Testis (tissue), 3 donors: ENCODE data around the gene WDR20. TPM values are rescaled to one million over a fixed set of nuclear protein-coding genes. Genes with fewer than 3 reads are reported as not detected.
"Not testable (repeated sequence)": the region's sequence is repeated elsewhere in the genome, so short reads cannot be mapped to it uniquely, and the experiment has no call there.

Source experiments
- DNase-seq: peaks from one replicate; pipeline ENCODE4 v3.0.0-alpha.2; 2019
- H3K27ac ChIP-seq, 2 donors: fragments of 200-600 bp; sonication (generic); one replicate each; pipeline ENCODE4 v1.5.1; 2019
- H3K27me3 ChIP-seq: fragments of 200-600 bp; sonication (generic); one replicate; pipeline ENCODE4 v1.5.1; 2019
- H3K36me3 ChIP-seq: fragments of 200-600 bp; sonication (generic); one replicate; pipeline ENCODE4 v1.5.1; 2017; ENCODE audit warnings: low read depth; ENCODE audit errors: missing control alignments
- H3K4me1 ChIP-seq: fragments of 200-600 bp; sonication (generic); one replicate; pipeline ENCODE4 v1.5.1; 2019
- H3K4me3 ChIP-seq, 2 donors: fragments of 200-600 bp; sonication (generic); one replicate each; pipeline ENCODE4 v1.5.1; 2017 to 2019
- H3K9me3 ChIP-seq: fragments of 200-600 bp; sonication (generic); one replicate; pipeline ENCODE4 v1.5.1; 2017
- POLR2A ChIP-seq: fragments of 450-650 bp; IDR thresholded peaks from one replicate; pipeline ENCODE4 v1.6.1; 2017; ENCODE audit warnings: antibody characterized with exemption, mild to moderate bottlenecking, moderate library complexity
- WGBS, 2 donors: methylation state at CpG; one replicate each; pipeline ENCODE4 v1.1.5; 2018; 5-methylcytosine and 5-hydroxymethylcytosine counted together
- intact Hi-C: fragments of 100-400 bp; cut with DNase I; formaldehyde crosslinking; loops from one replicate; pipeline ENCODE4 v1.15.1; 2023; ENCODE audit warnings: low total_unique reads
- polyA plus RNA-seq: library from polyadenylated mRNA; stranded (reverse); fragments of 350-450 nt; fragmentation: Illumina TruSeq; extraction: RNeasy Lipid Tissue Mini Kit (QIAGEN cat#74804); gene quantifications from one replicate; pipeline ENCODE4 v1.2.3, GENCODE V29; 2014; ENCODE audit warnings: low read depth, low replicate concordance; ENCODE audit not compliant: insufficient read depth
- total RNA-seq, 2 donors: library from RNA; depleted of rRNA; stranded (reverse); fragments of >200 nt; gene quantifications; one replicate each; pipeline ENCODE4 v1.2.3, GENCODE V29; 2016
- TF ChIP-seq, protein P1 (sequence below), 3 experiments: fragments of 450-650 bp in 2 of 3; fragments of 200-600 bp in 1 of 3; sonication (generic) in 1 of 3; IDR thresholded peaks; one replicate each; pipeline ENCODE4 v1.5.1; 2016 to 2019; ENCODE audit warnings: antibody characterized with exemption in 3 of 3, mild to moderate bottlenecking in 2 of 3, moderate library complexity in 1 of 3

Gene WDR20
- total and polyA plus RNA-seq, 3 donors from 2014 or later, result 46.5 to 69.2 (median 56.4) TPM

DNA sequence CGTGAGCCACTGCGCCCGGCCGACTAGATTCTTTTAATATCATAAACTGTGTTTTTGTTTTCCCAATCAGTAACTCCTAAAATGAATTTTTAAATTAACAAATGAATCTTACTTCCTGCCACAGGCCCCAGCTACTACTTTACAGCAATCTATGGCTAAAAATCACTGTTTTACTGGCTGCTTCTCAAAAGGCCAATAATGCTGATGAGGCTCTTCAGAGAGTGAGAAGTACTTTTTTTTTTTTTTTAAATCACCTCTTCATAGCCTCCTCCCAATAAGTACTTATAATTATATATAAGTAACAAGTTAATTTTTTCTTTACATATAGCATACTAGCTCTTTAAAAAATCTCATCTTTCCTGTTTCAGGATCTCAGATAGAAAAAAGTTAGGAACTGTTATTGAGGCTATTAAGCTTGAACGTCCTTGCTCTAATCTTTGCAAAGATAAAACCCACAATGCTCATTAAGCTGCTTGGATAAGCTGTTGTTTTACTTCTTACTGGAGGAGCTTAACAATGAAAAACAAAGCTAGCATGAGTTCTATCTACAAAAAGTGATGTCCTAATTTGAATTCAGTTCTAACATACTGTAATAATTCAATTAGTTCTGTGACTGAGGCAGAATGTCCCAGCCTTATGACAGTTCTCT is 12.8 kb upstream of the WDR20 start:
- H3K4me3 ChIP-seq, result peak overlapping the region in 1 of 2 donors; percentile 26
- H3K27me3 ChIP-seq, result no peaks in the 10 kb centered on the region
- H3K36me3 ChIP-seq, result no peaks in the 10 kb centered on the region
- TF ChIP-seq, protein P1, sequence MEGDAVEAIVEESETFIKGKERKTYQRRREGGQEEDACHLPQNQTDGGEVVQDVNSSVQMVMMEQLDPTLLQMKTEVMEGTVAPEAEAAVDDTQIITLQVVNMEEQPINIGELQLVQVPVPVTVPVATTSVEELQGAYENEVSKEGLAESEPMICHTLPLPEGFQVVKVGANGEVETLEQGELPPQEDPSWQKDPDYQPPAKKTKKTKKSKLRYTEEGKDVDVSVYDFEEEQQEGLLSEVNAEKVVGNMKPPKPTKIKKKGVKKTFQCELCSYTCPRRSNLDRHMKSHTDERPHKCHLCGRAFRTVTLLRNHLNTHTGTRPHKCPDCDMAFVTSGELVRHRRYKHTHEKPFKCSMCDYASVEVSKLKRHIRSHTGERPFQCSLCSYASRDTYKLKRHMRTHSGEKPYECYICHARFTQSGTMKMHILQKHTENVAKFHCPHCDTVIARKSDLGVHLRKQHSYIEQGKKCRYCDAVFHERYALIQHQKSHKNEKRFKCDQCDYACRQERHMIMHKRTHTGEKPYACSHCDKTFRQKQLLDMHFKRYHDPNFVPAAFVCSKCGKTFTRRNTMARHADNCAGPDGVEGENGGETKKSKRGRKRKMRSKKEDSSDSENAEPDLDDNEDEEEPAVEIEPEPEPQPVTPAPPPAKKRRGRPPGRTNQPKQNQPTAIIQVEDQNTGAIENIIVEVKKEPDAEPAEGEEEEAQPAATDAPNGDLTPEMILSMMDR (IDR thresholded peaks at IDR 0.05), result no peak
- no peak for TF ChIP-seq POLR2A
- peak overlapping the region; percentile 69 to 89 for H3K27ac ChIP-seq
- no peak for DNase-seq
- WGBS, 2 donors, result 39 to 48% methylated on average over 5 of the region's 5 CpGs
- peaks cover 19% of the 10 kb centered on the region for H3K4me1 ChIP-seq
- H3K9me3 ChIP-seq, result no peaks in the 10 kb centered on the region
- intact Hi-C loops, result no loop called here

DNA sequence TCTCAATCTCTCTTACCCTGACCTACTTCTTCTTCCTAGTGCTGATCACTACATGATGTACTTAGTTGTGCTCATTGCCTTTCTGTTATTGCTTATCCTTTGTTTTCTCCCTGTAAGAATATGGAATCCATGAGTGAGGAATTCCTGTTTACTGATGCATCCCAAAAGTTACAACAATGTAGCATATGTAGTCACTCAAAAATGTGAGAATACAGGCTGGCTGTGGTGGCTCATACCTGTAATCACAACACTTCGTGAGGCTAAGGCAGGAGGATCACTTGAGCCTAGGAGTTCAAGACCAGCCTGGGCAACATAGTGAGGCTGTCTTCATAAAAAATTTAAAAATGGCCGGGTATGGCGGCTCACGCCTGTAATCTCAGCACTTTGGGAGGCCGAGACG is 8.0 kb upstream of the WDR20 start:
- Histone ChIP-seq H3K36me3 (no peaks in the 10 kb centered on the region), H3K27ac (no peak overlapping the region), H3K27me3 (no peaks in the 10 kb centered on the region), H3K4me3 (no peak overlapping the region), H3K4me1 (peaks cover 14% of the 10 kb centered on the region), H3K9me3 (no peaks in the 10 kb centered on the region)
- WGBS, 2 donors, result 72 to 76% methylated on average over 6 of the region's 6 CpGs
- intact Hi-C loops, result no loop called here
- no peak for DNase-seq
- no peak for TF ChIP-seq POLR2A
- TF ChIP-seq, protein P1 (IDR thresholded peaks at IDR 0.05), result no peak

DNA sequence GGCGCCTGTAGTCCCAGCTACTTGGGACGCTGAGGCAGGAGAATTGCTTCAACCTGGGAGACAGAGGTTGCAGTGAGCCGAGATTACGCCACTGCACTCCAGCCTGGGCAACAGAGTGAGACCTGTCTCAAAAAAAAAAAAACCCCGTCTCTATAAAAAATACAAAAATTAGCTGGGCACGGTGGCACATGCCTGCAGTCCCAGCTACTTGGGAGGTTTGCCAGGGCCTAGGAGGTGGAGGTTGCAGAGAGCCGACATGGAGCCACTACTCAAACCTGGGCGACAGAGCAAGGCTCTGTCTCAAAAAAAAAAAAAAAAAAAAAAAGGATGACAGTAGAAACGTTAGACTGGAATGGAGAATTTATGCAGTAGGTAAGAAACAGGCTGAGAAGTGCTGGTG is 5.7 kb upstream of the WDR20 start:
- H3K27ac ChIP-seq, H3K4me1 ChIP-seq, intact Hi-C loops, H3K4me3 ChIP-seq, DNase-seq, H3K9me3 ChIP-seq, H3K36me3 ChIP-seq, H3K27me3 ChIP-seq: not testable (repeated sequence)
- WGBS, 2 donors, result 83 to 84% methylated on average over 9 of the region's 9 CpGs

DNA sequence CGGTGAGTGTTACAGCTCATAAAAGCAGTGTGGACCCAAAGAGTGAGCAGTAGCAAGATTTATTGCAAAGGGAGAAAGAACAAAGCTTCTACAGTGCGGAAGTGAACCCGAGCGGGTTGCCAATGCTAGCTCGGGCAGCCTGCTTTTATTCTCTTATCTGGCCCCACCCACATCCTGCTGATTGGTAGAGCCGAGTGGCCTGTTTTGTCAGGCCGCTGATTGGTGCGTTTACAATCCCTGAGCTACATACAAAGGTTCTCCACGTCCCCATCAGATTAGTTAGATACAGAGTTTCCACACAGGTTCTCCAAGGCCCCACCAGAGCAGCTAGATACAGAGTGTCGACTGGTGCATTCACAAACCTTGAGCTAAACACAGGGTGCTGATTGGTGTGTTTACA is 5.0 kb upstream of the WDR20 start:
- H3K4me3 ChIP-seq, H3K4me1 ChIP-seq, H3K36me3 ChIP-seq, intact Hi-C loops, H3K9me3 ChIP-seq, H3K27me3 ChIP-seq: not testable (repeated sequence)
- DNase-seq, result peak; percentile 76
- H3K27ac ChIP-seq, result peak overlapping the region in 1 of 2 donors; percentile 55
- WGBS, 2 donors, result 58 to 60% methylated on average over 10 of the region's 10 CpGs

DNA sequence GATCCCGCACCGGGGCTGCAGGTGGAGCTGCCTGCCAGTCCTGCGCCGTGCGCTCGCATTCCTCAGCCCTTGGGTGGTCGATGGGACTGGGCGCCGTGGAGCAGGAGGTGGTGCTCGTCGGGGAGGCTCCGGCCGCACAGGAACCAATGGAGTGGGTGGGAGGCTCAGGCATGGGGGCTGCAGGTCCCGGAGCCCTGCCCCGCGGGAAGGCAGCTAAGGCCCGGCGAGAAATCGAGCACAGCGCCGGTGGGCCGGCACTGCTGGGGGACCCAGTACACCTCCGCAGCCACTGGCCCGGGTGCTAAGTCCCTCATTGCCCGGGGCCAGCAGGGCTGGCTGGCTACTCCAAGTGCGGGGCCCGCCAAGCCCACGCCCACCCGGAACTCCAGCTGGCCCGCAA is 4.2 kb upstream of the WDR20 start:
- peak overlapping the region in 1 of 2 donors; percentile 31 for H3K27ac ChIP-seq
- H3K4me3 ChIP-seq, H3K36me3 ChIP-seq, H3K9me3 ChIP-seq, DNase-seq, intact Hi-C loops, H3K4me1 ChIP-seq, H3K27me3 ChIP-seq: not testable (repeated sequence)
- 23 to 87% methylated on average over 13 to 30 of the region's 30 CpGs for WGBS, 2 donors

DNA sequence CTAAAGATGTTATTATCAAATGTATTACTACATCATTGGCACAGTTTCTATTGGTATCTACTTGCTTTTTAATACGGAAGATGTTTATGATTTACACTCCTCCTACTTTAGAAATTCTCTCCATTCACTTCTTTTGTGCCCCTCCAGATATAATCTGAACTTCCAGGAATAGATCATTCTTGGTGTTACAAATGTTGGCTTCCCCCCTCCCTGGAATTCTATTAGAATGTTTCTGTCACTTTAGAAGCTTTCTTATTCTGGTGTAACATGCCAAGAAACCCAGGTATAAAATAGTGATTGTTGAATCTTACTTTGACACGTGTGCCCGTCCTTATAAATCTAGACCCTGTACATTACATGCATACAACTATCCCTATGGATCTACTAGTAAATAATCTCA is 1.2 kb upstream of the WDR20 start:
- no peaks in the 10 kb centered on the region for H3K9me3 ChIP-seq
- no peaks in the 10 kb centered on the region for H3K27me3 ChIP-seq
- TF ChIP-seq, protein P1 (IDR thresholded peaks at IDR 0.05), result no peak
- no peak for TF ChIP-seq POLR2A
- peaks cover 10% of the 10 kb centered on the region for H3K4me1 ChIP-seq
- intact Hi-C loops, result no loop called here
- H3K36me3 ChIP-seq, result no peaks in the 10 kb centered on the region
- WGBS, 2 donors, result 20 to 21% methylated on average over 3 of the region's 3 CpGs
- H3K27ac ChIP-seq, result peak overlapping the region in 1 of 2 donors; percentile 94
- H3K4me3 ChIP-seq, result peak overlapping the region; percentile 93 to 99
- DNase-seq, result no peak
